K562 (cell line): ENCODE measurements around the gene P4HB. TPM values are rescaled to one million over a fixed set of nuclear protein-coding genes. Genes with fewer than 3 reads are reported as not detected.

ENCODE experiments used
- BDP1 ChIP-seq: IDR thresholded peaks from 3 replicates; pipeline ENCODE4 v1.6.1; 2011; ENCODE audit not compliant: insufficient read length, insufficient read depth
- CHD1 ChIP-seq: fragments of 200-600 bp; sonication (generic); IDR thresholded peaks from one replicate; pipeline ENCODE4 v1.6.1; 2012; ENCODE audit warnings: mild to moderate bottlenecking, moderate library complexity, low read length, inconsistent platforms
- DNMT1 ChIP-seq: fragments of 450-650 bp; IDR thresholded peaks from 2 replicates; pipeline ENCODE4 v1.6.1; 2016; ENCODE audit warnings: antibody characterized with exemption, mild to moderate bottlenecking
- GABPA ChIP-seq: fragments of 200-800 bp; sonication (Bioruptor generic); conservative IDR thresholded peaks from 2 replicates; pipeline ENCODE4 v1.6.1; 2016; ENCODE audit warnings: low read depth, missing genetic modification characterization, missing compliant biosample characterization
- HMG20A ChIP-seq: fragments of 450-650 bp; formaldehyde crosslinking; conservative IDR thresholded peaks from 2 replicates; pipeline ENCODE4 v1.4.0; 2020; ENCODE audit warnings: mild to moderate bottlenecking, mixed read lengths
- KLF16 ChIP-seq: IDR thresholded peaks from 2 replicates; pipeline ENCODE4 v1.6.1; 2016; ENCODE audit warnings: antibody characterized with exemption
- MEIS2 ChIP-seq: fragments of 450-650 bp; IDR thresholded peaks from 2 replicates; pipeline ENCODE4 v1.6.1; 2014; ENCODE audit warnings: mild to moderate bottlenecking; ENCODE audit not compliant: partially characterized antibody
- NCOA2 ChIP-seq, 2 experiments: fragments of 450-650 bp; IDR thresholded peaks; 2 replicates each; pipeline ENCODE4 v1.6.1; 2018; ENCODE audit warnings: mild to moderate bottlenecking in 2 of 2, moderate library complexity in 1 of 2; ENCODE audit not compliant: partially characterized antibody in 2 of 2
- NCOA4 ChIP-seq: fragments of 450-650 bp; IDR thresholded peaks from 2 replicates; pipeline ENCODE4 v1.6.1; 2018; ENCODE audit warnings: mild to moderate bottlenecking; ENCODE audit not compliant: partially characterized antibody
- NEUROD1 ChIP-seq: fragments of 150-350 bp; IDR thresholded peaks from 2 replicates; pipeline ENCODE4 v1.6.1; 2014; ENCODE audit warnings: borderline replicate concordance, low read length, low read depth; ENCODE audit not compliant: partially characterized antibody
- RBM22 ChIP-seq: fragments of 200-400 bp; formaldehyde crosslinking; IDR thresholded peaks from 2 replicates; pipeline ENCODE4 v1.6.1; 2018; ENCODE audit warnings: low read length, low read depth; ENCODE audit not compliant: poor library complexity, severe bottlenecking
- SAP30 ChIP-seq: fragments of 200-600 bp; sonication (generic); IDR thresholded peaks from 2 replicates; pipeline ENCODE4 v1.6.1; 2012; ENCODE audit warnings: borderline replicate concordance, low read depth, mild to moderate bottlenecking, moderate library complexity, low read length, control low read depth, inconsistent platforms; ENCODE audit not compliant: insufficient read depth, poor library complexity, severe bottlenecking
- SOX6 ChIP-seq: fragments of 450-650 bp; IDR thresholded peaks from 2 replicates; pipeline ENCODE4 v1.6.1; 2014; ENCODE audit warnings: mild to moderate bottlenecking
- SRF ChIP-seq, 2 experiments: fragments of 250-450, 450-650 bp in 1 of 2; sonication (Bioruptor Pico) in 1 of 2; sonication (generic) in 1 of 2; formaldehyde crosslinking; IDR thresholded peaks; 2 replicates each; pipeline versions ENCODE4 v1.5.0 to v1.5.1; 2020 to 2022; ENCODE audit warnings: mild to moderate bottlenecking in 1 of 2, missing genetic modification reagents in 1 of 2
- SRSF7 ChIP-seq: fragments of 200-400 bp; formaldehyde crosslinking; optimal IDR thresholded peaks from 2 replicates; pipeline ENCODE3; 2017; ENCODE audit warnings: mild to moderate bottlenecking, low read depth, low read length
- STAT5A ChIP-seq: IDR thresholded peaks from 2 replicates; pipeline ENCODE4 v1.6.1; 2012; ENCODE audit warnings: low read length, inconsistent platforms, borderline replicate concordance
- TAF9B ChIP-seq: fragments of 450-650 bp; IDR thresholded peaks from 2 replicates; pipeline ENCODE4 v1.6.1; 2018; ENCODE audit warnings: mild to moderate bottlenecking; ENCODE audit not compliant: partially characterized antibody
- TEAD2 ChIP-seq: fragments of 450-650 bp; IDR thresholded peaks from 2 replicates; pipeline ENCODE4 v1.6.1; 2016; ENCODE audit warnings: missing genetic modification characterization, control low read depth, missing compliant biosample characterization
- U2AF2 ChIP-seq: fragments of 200-400 bp; formaldehyde crosslinking; optimal IDR thresholded peaks from 2 replicates; pipeline ENCODE3; 2017; ENCODE audit warnings: low read depth, mild to moderate bottlenecking, low read length
- XRCC3 ChIP-seq: fragments of 450-650 bp; IDR thresholded peaks from 2 replicates; pipeline ENCODE4 v1.6.1; 2017; ENCODE audit warnings: mild to moderate bottlenecking, moderate library complexity
- ZBTB1 ChIP-seq: sonication (generic); formaldehyde crosslinking; IDR thresholded peaks from 2 replicates; pipeline ENCODE4 v1.8.1; 2023; ENCODE audit warnings: missing genetic modification reagents, low read depth, mild to moderate bottlenecking, borderline replicate concordance
- ZNF311 ChIP-seq: fragments of 250-450 bp; sonication (Bioruptor Pico); IDR thresholded peaks from 2 replicates; pipeline ENCODE4 v1.4.0; 2020; ENCODE audit warnings: mild to moderate bottlenecking, moderate library complexity
- ZNF354B ChIP-seq: fragments of 250-450 bp; sonication (Bioruptor Pico); IDR thresholded peaks from 2 replicates; pipeline ENCODE4 v1.4.0; 2020
- ZNF696 ChIP-seq: fragments of 250-450 bp; sonication (Bioruptor Pico); conservative IDR thresholded peaks from 2 replicates; pipeline ENCODE4 v1.4.0; 2020; ENCODE audit warnings: mild to moderate bottlenecking, moderate library complexity
- polyA plus RNA-seq, 8 experiments: library from polyadenylated mRNA; depleted of rRNA in 4 of 8; stranded (reverse) in 5 of 8; unstranded in 3 of 8; fragments of >200 nt; fragmentation: Nextera tagmentation in 2 of 8; fragmentation: Illumina TruSeq in 1 of 8; extraction: Ambion mirVana in 2 of 8; extraction: Trizol in 1 of 8; gene quantifications; 2 replicates each; pipeline versions ENCODE4 v1.2.1 to v1.2.3, GENCODE V29; 2011 to 2014; ENCODE audit warnings: inconsistent platforms in 1 of 8, missing spikeins in 1 of 8
- total RNA-seq, 7 experiments: library from RNA; depleted of rRNA in 6 of 7; stranded (reverse); fragments of >200 nt in 6 of 7; fragmentation: Illumina TruSeq in 2 of 7; extraction: Trizol in 2 of 7; gene quantifications; 2 replicates each; pipeline versions ENCODE4 v1.2.1 to v1.2.3, GENCODE V29; 2011 to 2021; ENCODE audit warnings: low replicate concordance in 1 of 7
- TF ChIP-seq, protein P1 (sequence below): fragments of 450-650 bp; conservative IDR thresholded peaks from 2 replicates; pipeline ENCODE4 v1.6.1; 2016; ENCODE audit warnings: missing genetic modification characterization, low read depth, mild to moderate bottlenecking, missing compliant biosample characterization, moderate library complexity
- TF ChIP-seq, protein P2 (sequence below): fragments of 250-450 bp; sonication (Bioruptor Pico); IDR thresholded peaks from 2 replicates; pipeline ENCODE4 v1.8.0; 2022; ENCODE audit warnings: moderate library complexity, mild to moderate bottlenecking, inconsistent platforms
- TF ChIP-seq, protein P3 (sequence below): fragments of 450-650 bp; conservative IDR thresholded peaks from 2 replicates; pipeline ENCODE4 v1.6.1; 2016; ENCODE audit warnings: missing genetic modification characterization, low read depth, mild to moderate bottlenecking, control low read depth, missing compliant biosample characterization

P4HB gene
- total and polyA plus RNA-seq, 9 of the 15 experiments (the other 6 are each of a cell fraction or from before 2014, with no cell fraction given) = 4.4 to 645 (median 325) TPM

DNA sequence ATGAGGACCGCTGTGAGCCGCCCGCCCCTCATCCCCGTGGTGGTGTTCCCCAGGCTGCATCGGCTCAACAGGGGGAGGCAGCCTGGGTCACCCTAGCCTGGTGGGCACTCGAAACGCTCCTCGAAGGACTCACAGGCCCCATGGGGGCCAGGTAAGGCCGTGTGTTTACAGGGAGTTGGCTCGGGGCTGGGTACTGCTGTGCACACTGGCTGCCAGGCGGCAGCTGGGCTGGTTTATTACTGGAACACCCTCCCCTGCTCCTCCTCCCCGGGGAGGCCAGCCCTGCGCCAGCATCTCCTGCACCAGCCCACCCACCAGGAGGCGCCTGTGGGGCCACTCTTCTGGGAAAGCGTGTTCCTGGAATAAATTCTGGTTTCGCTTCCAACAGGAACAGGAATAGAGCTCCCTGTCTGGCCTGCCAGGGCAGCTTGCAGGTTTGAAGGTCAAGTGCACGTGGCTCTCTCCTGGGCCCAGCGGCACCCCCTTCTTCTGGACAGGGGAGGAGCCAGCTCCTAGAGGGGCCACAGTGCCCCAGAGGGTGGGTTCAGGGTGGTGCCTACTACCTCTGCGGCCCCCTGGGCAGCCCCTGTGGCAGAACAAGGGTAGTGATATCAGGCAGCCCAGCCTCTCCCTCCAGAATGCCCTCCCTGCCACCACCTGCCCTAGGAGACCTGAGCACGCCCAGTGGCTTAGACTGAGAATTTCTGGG lies 38.6 kb downstream of the P4HB start (continued):
- TF ChIP-seq, protein P1, sequence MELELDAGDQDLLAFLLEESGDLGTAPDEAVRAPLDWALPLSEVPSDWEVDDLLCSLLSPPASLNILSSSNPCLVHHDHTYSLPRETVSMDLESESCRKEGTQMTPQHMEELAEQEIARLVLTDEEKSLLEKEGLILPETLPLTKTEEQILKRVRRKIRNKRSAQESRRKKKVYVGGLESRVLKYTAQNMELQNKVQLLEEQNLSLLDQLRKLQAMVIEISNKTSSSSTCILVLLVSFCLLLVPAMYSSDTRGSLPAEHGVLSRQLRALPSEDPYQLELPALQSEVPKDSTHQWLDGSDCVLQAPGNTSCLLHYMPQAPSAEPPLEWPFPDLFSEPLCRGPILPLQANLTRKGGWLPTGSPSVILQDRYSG (tag) = peak; percentile 92; the same call in 1 of the 2 replicates
- no peak for TF ChIP-seq XRCC3
- no peak for TF ChIP-seq CHD1
- no peak for TF ChIP-seq ZNF696 (CRISPR knock-in tag)
- TF ChIP-seq, protein P2, sequence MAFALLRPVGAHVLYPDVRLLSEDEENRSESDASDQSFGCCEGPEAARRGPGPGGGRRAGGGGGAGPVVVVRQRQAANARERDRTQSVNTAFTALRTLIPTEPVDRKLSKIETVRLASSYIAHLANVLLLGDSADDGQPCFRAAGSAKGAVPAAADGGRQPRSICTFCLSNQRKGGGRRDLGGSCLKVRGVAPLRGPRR (CRISPR knock-in tag) = peak; percentile 80; the same call in 1 of the 2 replicates
- no peak for TF ChIP-seq ZNF354B
- peak; percentile 67; the same call in 1 of the 2 replicates for TF ChIP-seq SOX6
- TF ChIP-seq ZNF311 (CRISPR knock-in tag) = peak; percentile 85
- TF ChIP-seq SRF (CRISPR knock-in tag; IDR thresholded peaks at IDR 0.05) = peak in 1 of 2 experiments; percentile 39; a peak in 1 of 4 replicates
- no peak for TF ChIP-seq TEAD2
- no peak for TF ChIP-seq DNMT1
- TF ChIP-seq BDP1 = no peak
- peak; percentile 24 for TF ChIP-seq NEUROD1
- TF ChIP-seq RBM22 = no peak
- peak; percentile 93 for TF ChIP-seq STAT5A
- TF ChIP-seq NCOA4 = no peak
- TF ChIP-seq NCOA2 (IDR thresholded peaks at IDR 0.05; ENCODE audit: partially characterized antibody in 2 of 2) = no peak
- TF ChIP-seq ZBTB1 (CRISPR knock-in tag) = peak; percentile 42; the same call in 1 of the 2 replicates
- TF ChIP-seq SRSF7 = no peak
- TF ChIP-seq KLF16 = peak; percentile 58; the same call in 1 of the 2 replicates
- no peak for TF ChIP-seq MEIS2
- TF ChIP-seq HMG20A = no peak
- TF ChIP-seq GABPA = peak; percentile 79
- TF ChIP-seq SAP30 = peak; percentile 48
- no peak for TF ChIP-seq U2AF2
- TF ChIP-seq, protein P3, sequence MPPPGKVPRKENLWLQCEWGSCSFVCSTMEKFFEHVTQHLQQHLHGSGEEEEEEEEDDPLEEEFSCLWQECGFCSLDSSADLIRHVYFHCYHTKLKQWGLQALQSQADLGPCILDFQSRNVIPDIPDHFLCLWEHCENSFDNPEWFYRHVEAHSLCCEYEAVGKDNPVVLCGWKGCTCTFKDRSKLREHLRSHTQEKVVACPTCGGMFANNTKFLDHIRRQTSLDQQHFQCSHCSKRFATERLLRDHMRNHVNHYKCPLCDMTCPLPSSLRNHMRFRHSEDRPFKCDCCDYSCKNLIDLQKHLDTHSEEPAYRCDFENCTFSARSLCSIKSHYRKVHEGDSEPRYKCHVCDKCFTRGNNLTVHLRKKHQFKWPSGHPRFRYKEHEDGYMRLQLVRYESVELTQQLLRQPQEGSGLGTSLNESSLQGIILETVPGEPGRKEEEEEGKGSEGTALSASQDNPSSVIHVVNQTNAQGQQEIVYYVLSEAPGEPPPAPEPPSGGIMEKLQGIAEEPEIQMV (tag) = peak; percentile 62; the same call in 1 of the 2 replicates
- no peak for TF ChIP-seq TAF9B
